ENCODE results near the gene IL36G. TPM values are rescaled to one million over a fixed set of nuclear protein-coding genes. Genes with fewer than 3 reads are reported as not detected.

Gene IL36G
- total RNA-seq, 1 donor from 2014 or later, result not detected

GRCh38 chr2:112972423-112973086 is 5.3 kb upstream of the IL36G start:
- no peak for DNase-seq (ENCODE audit: low spot score)

GRCh38 chr2:112973156-112973555 is 4.7 kb upstream of the IL36G start:
- DNase-seq (ENCODE audit: low spot score), result no peak

GRCh38 chr2:112979731-112980130 is 1.9 kb downstream of the IL36G start:
- no peak for DNase-seq (ENCODE audit: low spot score)

GRCh38 chr2:112980537-112980936 is 2.7 kb downstream of the IL36G start:
- DNase-seq (ENCODE audit: low spot score), result no peak

GRCh38 chr2:112985090-112985489 is 7.3 kb downstream of the IL36G start:
- no peak for DNase-seq (ENCODE audit: low spot score)

GRCh38 chr2:112989611-112990010 is 11.8 kb downstream of the IL36G start:
- DNase-seq (ENCODE audit: low spot score), result no peak

- peak; percentile 50 for DNase-seq (ENCODE audit: low spot score)
Measured at GRCh38 chr2:112993831-112994230, 16.0 kb downstream of the IL36G start.

GRCh38 chr2:112994648-112995047 is 16.8 kb downstream of the IL36G start:
- DNase-seq (ENCODE audit: low spot score), result no peak

- DNase-seq (ENCODE audit: low spot score), result no peak
Measured at GRCh38 chr2:112995346-112995920, 17.6 kb downstream of the IL36G start.

GRCh38 chr2:112996635-112997034 is 18.8 kb downstream of the IL36G start:
- no peak for DNase-seq (ENCODE audit: low spot score)

- no peak for DNase-seq (ENCODE audit: low spot score)
Measured at GRCh38 chr2:112997151-112997550, 19.3 kb downstream of the IL36G start.

GRCh38 chr2:113000436-113000835 is 22.6 kb downstream of the IL36G start:
- no peak for DNase-seq (ENCODE audit: low spot score)

GRCh38 chr2:113002677-113003076 is 24.9 kb downstream of the IL36G start:
- DNase-seq (ENCODE audit: low spot score), result no peak

- DNase-seq (ENCODE audit: low spot score), result no peak
Measured at GRCh38 chr2:113005030-113005509, 27.3 kb downstream of the IL36G start, which contains the start of gene IL36A. IL36A (plus strand) TSS chr2:113005459; CDS start chr2:113005872, 413 bp downstream.

- no peak for DNase-seq (ENCODE audit: low spot score)
Measured at GRCh38 chr2:113007250-113007649, 29.4 kb downstream of the IL36G start.

GRCh38 chr2:113009622-113010021 is 31.8 kb downstream of the IL36G start:
- no peak for DNase-seq (ENCODE audit: low spot score)

- DNase-seq (ENCODE audit: low spot score), result no peak
Measured at GRCh38 chr2:113010088-113010487, 32.3 kb downstream of the IL36G start.

- DNase-seq (ENCODE audit: low spot score), result no peak
Measured at GRCh38 chr2:113011108-113011507, 33.3 kb downstream of the IL36G start.

GRCh38 chr2:113012436-113013335 is 34.9 kb downstream of the IL36G start:
- no peak for DNase-seq (ENCODE audit: low spot score)

- no peak for DNase-seq (ENCODE audit: low spot score)
Measured at GRCh38 chr2:113013336-113013661, 35.5 kb downstream of the IL36G start.

GRCh38 chr2:113014067-113014466 is 36.3 kb downstream of the IL36G start:
- DNase-seq (ENCODE audit: low spot score), result no peak

- DNase-seq (ENCODE audit: low spot score), result no peak
Measured at GRCh38 chr2:113015042-113015441, 37.2 kb downstream of the IL36G start.

GRCh38 chr2:113015655-113016054 is 37.8 kb downstream of the IL36G start:
- DNase-seq (ENCODE audit: low spot score), result no peak
